Measurements from ENCODE around the gene G3BP1. TPM values are rescaled to one million over a fixed set of nuclear protein-coding genes. Genes with fewer than 3 reads are reported as not detected.
"Not testable (repeated sequence)": the region's sequence is repeated elsewhere in the genome, so short reads cannot be mapped to it uniquely, and the experiment has no call there.

The G3BP1 gene
- total RNA-seq, 1 experiment from 2014 or later = 329 TPM

- Mint-ChIP-seq H3K9me3 (ENCODE audit: unreplicated experiment) (no peaks in the 10 kb centered on the region), H3K27ac (ENCODE audit: unreplicated experiment) (no peak overlapping the region), H3K36me3 (ENCODE audit: insufficient read depth, unreplicated experiment) (peaks cover 40% of the 10 kb centered on the region), H3K4me3 (ENCODE audit: unreplicated experiment) (no peak overlapping the region), H3K27me3 (ENCODE audit: insufficient read depth, unreplicated experiment) (no peaks in the 10 kb centered on the region), H3K4me1 (ENCODE audit: low read depth, unreplicated experiment) (peaks cover 40% of the 10 kb centered on the region)
- intact Hi-C loops (cut with micrococcal nuclease; ENCODE audit: unreplicated experiment) = no loop called here
- no peak for TF ChIP-seq CTCF (IDR thresholded peaks at IDR 0.05; ENCODE audit: insufficient read depth in 1 of 2, low read depth in 1 of 2, low read length in 1 of 2, severe bottlenecking in 1 of 2, unreplicated experiment in 1 of 2)
- ChIA-PET POLR2A (interaction anchor here (0.5 kb wide), 1 partner anchor 152 kb away, joined by 6 read pairs; no protein-coding TSS in a partner anchor), CTCF (no interaction called here)
- no TSS peak for BruUV-seq (replicated peaks)
- Histone ChIP-seq H3K9me3 (no peaks in the 10 kb centered on the region), H3K4me1 (peaks cover 52% of the 10 kb centered on the region), H3K36me3 (ENCODE audit: control insufficient read depth, insufficient read depth, low read length) (no peaks in the 10 kb centered on the region), H3K27me3 (replicated peaks; ENCODE audit: control insufficient read depth, insufficient read depth, low read length) (no peaks in the 10 kb centered on the region), H3K4me3 (ENCODE audit: low read depth, low read length) (no peak overlapping the region)
- no peak for DNase-seq
Observed at GRCh38 chr5:151781201-151781600, 9.4 kb downstream of the G3BP1 start.

GRCh38 chr5:151783664-151784063, 11.9 kb downstream of the G3BP1 start:
- H3K27me3 ChIP-seq (replicated peaks; ENCODE audit: control insufficient read depth, insufficient read depth, low read length); intact Hi-C loops (cut with micrococcal nuclease; ENCODE audit: unreplicated experiment); DNase-seq; H3K27me3 Mint-ChIP-seq (ENCODE audit: insufficient read depth, unreplicated experiment); H3K4me3 Mint-ChIP-seq (ENCODE audit: unreplicated experiment); BruUV-seq (replicated peaks); H3K27ac Mint-ChIP-seq (ENCODE audit: unreplicated experiment); H3K36me3 ChIP-seq (ENCODE audit: control insufficient read depth, insufficient read depth, low read length); H3K4me3 ChIP-seq (ENCODE audit: low read depth, low read length); H3K9me3 Mint-ChIP-seq (ENCODE audit: unreplicated experiment); H3K9me3 ChIP-seq; CTCF ChIA-PET: not testable (repeated sequence)
- Mint-ChIP-seq H3K36me3 (ENCODE audit: insufficient read depth, unreplicated experiment) (peaks cover 37% of the 10 kb centered on the region), H3K4me1 (ENCODE audit: low read depth, unreplicated experiment) (peaks cover 29% of the 10 kb centered on the region)
- POLR2A ChIA-PET = interaction anchor here (2.3 kb wide), 1 partner anchor 13 kb away, joined by 15 read pairs; the partner anchor contains the start of gene G3BP1
- H3K4me1 ChIP-seq = peaks cover 50% of the 10 kb centered on the region

- BruUV-seq (replicated peaks) = no TSS peak
Observed at GRCh38 chr5:151784141-151784540, 12.4 kb downstream of the G3BP1 start.

More at GRCh38 chr5:151784141-151784540, 12.4 kb downstream of the G3BP1 start:
- peak overlapping the region; percentile 19 for H3K4me3 Mint-ChIP-seq (ENCODE audit: unreplicated experiment)
- H3K27ac Mint-ChIP-seq (ENCODE audit: unreplicated experiment) = no peak overlapping the region
- CTCF ChIA-PET = no interaction called here
- H3K4me1 ChIP-seq = peaks cover 45% of the 10 kb centered on the region
- H3K36me3 ChIP-seq (ENCODE audit: control insufficient read depth, insufficient read depth, low read length) = no peaks in the 10 kb centered on the region
- H3K9me3 ChIP-seq = no peaks in the 10 kb centered on the region
- no peaks in the 10 kb centered on the region for H3K27me3 Mint-ChIP-seq (ENCODE audit: insufficient read depth, unreplicated experiment)
- DNase-seq = no peak
- TF ChIP-seq CTCF (IDR thresholded peaks at IDR 0.05; ENCODE audit: insufficient read depth in 1 of 2, low read depth in 1 of 2, low read length in 1 of 2, severe bottlenecking in 1 of 2, unreplicated experiment in 1 of 2) = no peak
- no peaks in the 10 kb centered on the region for H3K9me3 Mint-ChIP-seq (ENCODE audit: unreplicated experiment)
- peaks cover 25% of the 10 kb centered on the region for H3K4me1 Mint-ChIP-seq (ENCODE audit: low read depth, unreplicated experiment)
- POLR2A ChIA-PET = interaction anchor here (2.3 kb wide), 1 partner anchor 13 kb away, joined by 15 read pairs; the partner anchor contains the start of gene G3BP1
- intact Hi-C loops (cut with micrococcal nuclease; ENCODE audit: unreplicated experiment) = no loop called here
- peaks cover 37% of the 10 kb centered on the region for H3K36me3 Mint-ChIP-seq (ENCODE audit: insufficient read depth, unreplicated experiment)
- H3K4me3 ChIP-seq (ENCODE audit: low read depth, low read length) = no peak overlapping the region
- no peaks in the 10 kb centered on the region for H3K27me3 ChIP-seq (replicated peaks; ENCODE audit: control insufficient read depth, insufficient read depth, low read length)
